C1 segment of cervical spinal cord (tissue), 14 donors: ENCODE data around the gene GPATCH3.
"Not testable (repeated sequence)": the region's sequence is repeated elsewhere in the genome, so short reads cannot be mapped to it uniquely, and the experiment has no call there.

Experiments
- DNase-seq, 14 donors: peaks; one replicate each; lab custom pipeline; 2025; lab: John Stamatoyannopoulos, UW

Gene GPATCH3

DNA sequence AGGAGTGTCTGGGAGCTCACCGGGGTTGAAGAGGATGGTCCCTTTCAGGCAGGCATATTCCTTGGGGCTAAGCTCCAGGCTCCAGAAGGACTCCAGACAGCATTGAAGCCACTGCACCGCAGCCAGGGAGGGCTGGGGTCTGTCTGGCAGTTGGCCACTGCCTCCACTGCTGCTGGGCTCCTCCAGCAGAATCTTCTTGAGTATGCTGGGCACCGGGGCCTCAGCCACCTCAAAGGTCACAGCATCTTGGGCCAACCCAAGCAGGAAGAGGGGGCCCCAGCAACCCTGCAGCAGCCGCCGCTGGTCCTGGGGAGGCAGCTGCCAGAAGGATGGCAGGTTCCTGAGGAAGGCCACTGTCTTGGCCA lies 13.1 kb upstream of the GPATCH3 start:
- no peak for DNase-seq

DNA sequence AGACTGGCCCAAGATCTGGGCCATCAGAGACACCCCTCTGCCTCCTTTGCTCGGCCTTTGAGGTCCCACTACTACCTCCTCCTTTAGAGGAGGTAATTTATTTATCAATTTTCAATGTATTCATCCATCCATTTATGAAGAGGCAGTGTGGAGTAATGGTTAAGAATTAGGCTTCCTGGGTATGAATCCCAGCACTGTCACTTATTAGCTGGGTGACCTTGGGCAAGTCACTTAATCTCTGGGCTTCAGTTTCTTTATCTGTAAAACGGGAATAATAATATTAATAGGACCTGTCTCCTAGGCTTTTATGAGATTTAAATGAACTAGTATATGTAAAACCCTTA lies 11.9 kb upstream of the GPATCH3 start:
- no peak for DNase-seq

- DNase-seq, result no peak
Measured at GRCh38 chr1:26911399-26912146, 11.3 kb upstream of the GPATCH3 start.

- DNase-seq, result no peak
Measured at GRCh38 chr1:26910343-26911160, 10.3 kb upstream of the GPATCH3 start.

DNA sequence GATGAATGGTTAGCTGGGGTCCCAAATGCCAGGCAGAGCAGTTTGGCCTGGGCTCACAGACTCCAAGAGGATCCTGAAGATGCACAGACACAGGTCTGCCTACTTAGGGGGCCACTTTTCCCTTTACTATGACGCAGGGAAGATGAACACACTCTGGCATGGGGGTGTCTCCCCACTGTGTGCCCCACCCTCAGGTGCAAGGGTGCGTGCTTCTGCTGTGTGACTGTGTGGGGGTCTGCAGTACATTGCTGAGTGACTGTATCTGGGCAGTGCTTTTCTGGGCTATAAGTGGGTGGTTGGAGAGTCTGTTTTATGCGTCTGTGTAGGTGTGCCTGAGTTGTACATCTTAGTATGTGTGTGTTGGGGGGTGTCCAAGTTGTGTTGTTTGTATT lies 9.7 kb upstream of the GPATCH3 start:
- DNase-seq, result no peak

- no peak for DNase-seq
Measured at GRCh38 chr1:26907071-26907917, 7.0 kb upstream of the GPATCH3 start.

GRCh38 chr1:26900815-26901511 lies 696 bp upstream of the GPATCH3 start:
- no peak for DNase-seq

DNA sequence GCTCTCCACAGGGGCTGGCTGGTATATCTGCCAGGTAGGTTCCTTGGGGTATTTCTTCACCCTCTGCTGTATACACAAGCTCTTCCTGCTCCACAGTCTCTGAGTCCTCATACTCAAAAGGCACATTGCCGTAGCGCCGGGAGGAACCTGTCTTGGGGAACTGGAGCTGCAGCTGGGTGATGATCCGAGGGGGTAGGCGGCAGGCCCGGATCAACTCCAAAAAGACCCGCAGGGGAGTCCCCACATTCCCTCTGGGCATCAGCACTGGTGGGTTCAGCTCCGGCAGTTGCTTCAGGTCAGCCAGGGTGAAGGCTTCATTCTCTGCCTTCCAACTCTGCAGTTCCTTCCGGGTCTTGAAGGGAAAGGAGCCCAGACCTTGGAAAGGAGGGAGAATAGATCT lies 2.9 kb downstream of the GPATCH3 start:
- no peak for DNase-seq

DNA sequence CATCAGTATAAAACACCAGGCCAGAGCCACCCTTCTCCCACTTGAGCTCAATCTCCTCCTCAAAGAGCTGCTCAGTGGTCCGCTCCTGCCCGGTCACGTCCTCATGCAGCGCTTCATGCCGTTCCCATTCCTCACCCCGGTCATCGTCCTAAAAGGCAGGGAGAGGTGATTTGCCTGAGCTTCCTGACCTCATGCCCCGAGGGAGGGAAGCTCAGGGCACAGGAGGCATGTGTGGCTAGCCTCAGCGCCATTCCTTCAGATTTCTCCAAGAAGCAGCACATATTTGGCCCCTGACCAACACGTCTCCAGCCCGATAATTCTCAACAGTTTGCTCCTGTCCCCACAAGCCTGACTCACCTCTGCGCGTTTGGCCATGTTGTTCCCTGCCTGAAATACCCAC lies 6.0 kb downstream of the GPATCH3 start:
- no peak for DNase-seq

GRCh38 chr1:26890467-26890796 lies 9.8 kb downstream of the GPATCH3 start:
- no peak for DNase-seq

- DNase-seq, result peak in 13 of 14 donors; percentile 21 to 81 (median 58)
Measured at GRCh38 chr1:26889551-26890466, 10.5 kb downstream of the GPATCH3 start, which contains the start of gene GPN2. TSS of gene GPN2 (minus strand) at chr1:26890283. CDS start at chr1:26890096, 187 bp downstream.

DNA sequence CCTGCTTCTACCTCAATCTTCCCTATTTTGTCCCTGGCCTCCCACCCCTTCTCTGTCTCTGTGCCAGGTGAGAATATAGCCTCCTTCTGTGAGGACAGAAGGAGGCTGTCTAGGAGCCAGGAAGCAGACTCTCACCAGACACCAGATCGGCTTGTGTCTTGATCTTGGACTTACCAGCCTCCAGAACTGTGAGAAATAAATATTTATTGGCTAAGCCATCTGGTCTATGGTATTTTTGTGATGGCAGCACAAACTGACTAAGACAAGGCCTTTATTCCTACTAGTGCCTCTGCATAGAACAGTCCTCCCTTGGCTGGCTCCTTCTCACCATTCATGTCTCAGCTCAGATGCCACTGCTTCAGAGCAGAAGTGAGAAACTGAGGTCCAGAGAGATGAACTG lies 12.0 kb downstream of the GPATCH3 start:
- DNase-seq, result no peak

DNA sequence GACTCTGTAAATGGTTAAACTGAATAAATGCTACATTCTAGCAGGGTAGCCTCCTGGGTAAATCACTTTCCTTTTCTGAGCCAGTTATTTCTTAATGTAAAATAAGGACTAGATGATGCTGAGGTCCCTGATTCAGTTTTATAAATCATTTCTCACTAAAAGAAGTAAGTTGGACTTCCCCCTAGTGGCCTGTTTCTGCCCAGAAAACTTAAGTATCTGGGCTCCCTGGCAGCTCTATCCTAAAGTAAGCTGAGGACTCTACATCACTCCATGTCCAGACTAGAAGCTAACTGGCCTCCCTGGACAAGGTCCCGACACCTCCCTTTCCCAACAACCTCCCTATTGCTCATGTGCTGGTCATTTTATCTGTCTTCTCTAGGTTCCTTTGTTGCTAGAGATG lies 13.1 kb downstream of the GPATCH3 start:
- no peak for DNase-seq

DNA sequence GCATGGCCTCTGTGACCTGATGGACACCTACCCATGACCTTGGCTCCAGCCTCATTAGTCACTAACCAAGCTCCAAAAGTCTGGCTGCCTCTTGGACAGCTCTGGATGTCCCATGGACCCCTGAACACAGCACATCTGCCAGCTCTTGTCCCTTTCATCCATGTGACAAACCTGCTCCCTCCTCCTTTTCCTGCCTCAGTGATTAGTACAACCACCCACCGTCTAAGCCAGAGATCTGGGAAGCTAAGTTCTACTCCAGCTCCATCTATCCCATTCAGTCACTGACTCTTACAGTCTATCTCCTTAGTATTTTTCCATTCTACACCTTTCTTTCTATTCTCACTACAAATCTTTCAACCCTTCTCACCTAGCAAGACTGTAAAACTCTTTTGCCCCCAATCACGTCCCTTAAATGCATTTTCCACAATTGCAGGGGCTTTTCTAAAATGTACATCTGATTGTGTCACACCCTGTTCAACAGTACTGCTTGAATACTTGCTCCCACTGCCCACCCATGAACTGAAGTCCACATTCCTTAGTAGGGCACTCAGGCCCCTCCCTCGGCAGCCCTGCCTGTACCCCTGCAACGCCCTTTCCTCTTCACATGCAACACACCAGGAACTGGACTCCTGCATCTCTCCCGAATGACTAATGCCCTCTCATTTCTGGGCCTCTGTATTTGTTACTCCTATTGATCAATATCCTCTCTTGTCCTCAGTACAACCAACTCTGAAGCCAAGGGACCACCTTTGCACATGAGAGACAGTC lies 17.4 kb downstream of the GPATCH3 start:
- DNase-seq, result no peak

DNA sequence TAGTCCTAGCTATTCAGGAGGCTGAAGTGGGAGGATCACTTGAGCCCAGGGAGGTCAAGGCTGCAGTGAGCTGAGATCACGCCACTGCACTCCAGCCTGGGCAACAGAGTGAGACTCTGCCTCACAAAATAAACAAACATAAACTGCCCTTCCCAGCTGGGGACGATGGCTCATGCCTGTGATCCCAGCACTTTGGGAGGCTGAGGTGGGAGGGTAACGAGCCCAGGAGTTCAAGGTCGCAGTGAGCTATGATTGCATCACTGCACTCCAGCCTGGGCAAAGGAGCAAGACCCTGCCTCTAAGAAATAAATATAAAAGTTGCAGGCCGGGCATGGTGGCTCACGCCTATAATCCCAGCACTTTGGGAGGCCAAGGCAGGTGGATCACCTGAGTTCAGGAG lies 18.7 kb downstream of the GPATCH3 start:
- not testable (repeated sequence) for DNase-seq

- no peak for DNase-seq
Measured at GRCh38 chr1:26879793-26880192, 20.5 kb downstream of the GPATCH3 start.

- no peak for DNase-seq
Measured at GRCh38 chr1:26877326-26877725, 22.9 kb downstream of the GPATCH3 start.

GRCh38 chr1:26874896-26875295 lies 25.4 kb downstream of the GPATCH3 start:
- DNase-seq, result no peak

- DNase-seq, result not testable (repeated sequence)
Measured at GRCh38 chr1:26873097-26873496, 27.2 kb downstream of the GPATCH3 start.
